ENCODE data around the gene TBC1D16. TPM values are rescaled to one million over a fixed set of nuclear protein-coding genes. Genes with fewer than 3 reads are reported as not detected.

The TBC1D16 gene
- total RNA-seq, 3 donors from 2014 or later (not counting 1 experiment from before 2014, with no cell fraction given): 0.49 to 1.00 (median 0.65) TPM

- no peaks in the 10 kb centered on the region for H3K9me3 ChIP-seq (ENCODE audit: control insufficient read depth, insufficient read depth, low read length)
- peaks cover 11 to 14% of the 10 kb centered on the region in 2 donors for H3K27me3 Mint-ChIP-seq (ENCODE audit: low read depth in 2 of 2)
- H3K4me1 ChIP-seq (ENCODE audit: control insufficient read depth, insufficient read depth, low read length): peaks cover 20% of the 10 kb centered on the region
- no peaks in the 10 kb centered on the region for H3K36me3 Mint-ChIP-seq
- 98% methylated on average over 6 of the region's 9 CpGs for WGBS (ENCODE audit: insufficient coverage)
- no peaks in the 10 kb centered on the region for H3K9me3 Mint-ChIP-seq
- H3K4me1 Mint-ChIP-seq: peaks cover 13 to 20% of the 10 kb centered on the region in 2 donors
- no peak overlapping the region for H3K27ac Mint-ChIP-seq
- peaks cover 9% of the 10 kb centered on the region for H3K27me3 ChIP-seq (ENCODE audit: control insufficient read depth, insufficient read depth, low read length)
- H3K4me3 ChIP-seq (ENCODE audit: low read length): no peak overlapping the region
- DNase-seq (no peak), ATAC-seq (no peak)
- no peak for TF ChIP-seq CTCF (IDR thresholded peaks at IDR 0.05)
- intact Hi-C loops (cut with micrococcal nuclease): no loop called here
- H3K4me3 Mint-ChIP-seq: peak overlapping the region; percentile 47
- no peaks in the 10 kb centered on the region for H3K36me3 ChIP-seq (ENCODE audit: control insufficient read depth, insufficient read depth, low read length)
- no peak overlapping the region for H3K27ac ChIP-seq (ENCODE audit: low read length)
Measured at GRCh38 chr17:80032614-80033171, 3.0 kb downstream of the TBC1D16 start.

GRCh38 chr17:80031691-80032430 is 3.8 kb downstream of the TBC1D16 start:
- no peak for TF ChIP-seq CTCF (IDR thresholded peaks at IDR 0.05)
- H3K4me1 ChIP-seq (ENCODE audit: control insufficient read depth, insufficient read depth, low read length): peaks cover 16% of the 10 kb centered on the region
- Mint-ChIP-seq H3K9me3 (no peaks in the 10 kb centered on the region), H3K27me3 (ENCODE audit: low read depth in 2 of 2) (peaks cover 10 to 14% of the 10 kb centered on the region in 2 donors), H3K36me3 (no peaks in the 10 kb centered on the region), H3K27ac (no peak overlapping the region), H3K4me3 (no peak overlapping the region), H3K4me1 (peaks cover 8 to 14% of the 10 kb centered on the region in 2 donors)
- 94% methylated on average over 12 of the region's 12 CpGs for WGBS (ENCODE audit: insufficient coverage)
- no peaks in the 10 kb centered on the region for H3K36me3 ChIP-seq (ENCODE audit: control insufficient read depth, insufficient read depth, low read length)
- DNase-seq: no peak
- H3K27me3 ChIP-seq (ENCODE audit: control insufficient read depth, insufficient read depth, low read length): peaks cover 6% of the 10 kb centered on the region
- H3K27ac ChIP-seq (ENCODE audit: low read length): no peak overlapping the region
- intact Hi-C loops (cut with micrococcal nuclease): no loop called here
- H3K9me3 ChIP-seq (ENCODE audit: control insufficient read depth, insufficient read depth, low read length): no peaks in the 10 kb centered on the region
- H3K4me3 ChIP-seq (ENCODE audit: low read length): no peak overlapping the region
- ATAC-seq: no peak

GRCh38 chr17:80030730-80031410 is 4.8 kb downstream of the TBC1D16 start:
- WGBS (ENCODE audit: insufficient coverage): 93% methylated on average over 25 of the region's 25 CpGs
- Histone ChIP-seq H3K36me3 (ENCODE audit: control insufficient read depth, insufficient read depth, low read length) (no peaks in the 10 kb centered on the region), H3K4me1 (ENCODE audit: control insufficient read depth, insufficient read depth, low read length) (peaks cover 8% of the 10 kb centered on the region), H3K9me3 (ENCODE audit: control insufficient read depth, insufficient read depth, low read length) (no peaks in the 10 kb centered on the region), H3K27ac (ENCODE audit: low read length) (no peak overlapping the region), H3K27me3 (ENCODE audit: control insufficient read depth, insufficient read depth, low read length) (peaks cover 5% of the 10 kb centered on the region), H3K4me3 (ENCODE audit: low read length) (no peak overlapping the region)
- Mint-ChIP-seq H3K4me3 (no peak overlapping the region), H3K36me3 (no peaks in the 10 kb centered on the region), H3K27ac (no peak overlapping the region), H3K9me3 (no peaks in the 10 kb centered on the region), H3K4me1 (peaks cover 5% of the 10 kb centered on the region in 2 donors), H3K27me3 (ENCODE audit: low read depth in 2 of 2) (peaks cover 8 to 14% of the 10 kb centered on the region in 2 donors)
- DNase-seq (no peak), ATAC-seq (no peak)
- intact Hi-C loops (cut with micrococcal nuclease): no loop called here
- no peak for TF ChIP-seq CTCF (IDR thresholded peaks at IDR 0.05)
